ENCODE measurements around the gene SCAMP5. TPM values are rescaled to one million over a fixed set of nuclear protein-coding genes. Genes with fewer than 3 reads are reported as not detected.

The SCAMP5 gene
- total and polyA plus RNA-seq, 2 of the 4 experiments (the other 2 are of a cell fraction), result 0.36 to 1.6 TPM

GRCh38 chr15:75053748-75054125, 58.4 kb downstream of the SCAMP5 start:
- Histone ChIP-seq H3K23ac (ENCODE audit: low read depth, low read length) (no peak overlapping the region), H3K36me3 (ENCODE audit: control insufficient read depth, insufficient read depth, low read length) (no peaks in the 10 kb centered on the region; the same call in 1 of the 2 replicates), H2BK5ac (ENCODE audit: low read depth, low read length, poor library complexity, severe bottlenecking) (no peak overlapping the region), H4K91ac (ENCODE audit: insufficient read depth, low read depth, low read length) (no peak overlapping the region), H2BK15ac (ENCODE audit: low read depth, low read length) (no peak overlapping the region), H2BK20ac (ENCODE audit: low read depth, low read length) (no peak overlapping the region), H2BK120ac (ENCODE audit: low read depth, low read length) (no peak overlapping the region), H3K4me2 (ENCODE audit: low read depth, low read length) (no peak overlapping the region), H3K9me1 (ENCODE audit: insufficient read depth, low read length) (no peaks in the 10 kb centered on the region; the same call in 1 of the 2 replicates), H3K27ac (ENCODE audit: insufficient read depth, low read length) (no peak overlapping the region), H3K4ac (ENCODE audit: low read depth, low read length) (no peak overlapping the region), H2AK5ac (ENCODE audit: low read depth, low read length) (no peak overlapping the region), H4K20me1 (ENCODE audit: insufficient read depth, low read length) (no peaks in the 10 kb centered on the region), H3K4me3 (ENCODE audit: insufficient read depth, low read depth, low read length) (no peak overlapping the region), H3K79me1 (ENCODE audit: low read depth in 1 of 2, low read length in 2 of 2) (no peaks in the 10 kb centered on the region; a peak in 1 of 4 replicates), H3K4me1 (ENCODE audit: control insufficient read depth, insufficient read depth, low read length) (no peaks in the 10 kb centered on the region), H3K56ac (ENCODE audit: extremely low read depth, insufficient read depth, low read length) (no peak overlapping the region), H3K14ac (replicated peaks; ENCODE audit: low read depth, low read length) (no peak overlapping the region), H4K8ac (ENCODE audit: low read depth in 2 of 2, low read length in 2 of 2) (no peak overlapping the region), H4K5ac (ENCODE audit: low read depth, low read length) (no peak overlapping the region), H3K27me3 (ENCODE audit: control insufficient read depth, insufficient read depth, low read length) (no peaks in the 10 kb centered on the region), H3K18ac (ENCODE audit: low read depth, low read length) (no peak overlapping the region), H3K9me3 (ENCODE audit: control insufficient read depth, insufficient read depth, low read length) (no peaks in the 10 kb centered on the region), H2AFZ (replicated peaks; ENCODE audit: low read length, poor library complexity) (no peak overlapping the region), H2AK9ac (replicated peaks; ENCODE audit: low read depth, low read length, poor library complexity) (no peak overlapping the region), H3K9ac (ENCODE audit: low read depth, low read length) (no peak overlapping the region)
- TF ChIP-seq MAFK (IDR thresholded peaks at IDR 0.05; ENCODE audit: low read depth, low read length) (no peak), CTCF (conservative IDR thresholded peaks at IDR 0.05; ENCODE audit: low read depth, low read length) (no peak), BHLHE40 (IDR thresholded peaks at IDR 0.05; ENCODE audit: low read depth, low read length) (no peak), FOS (IDR thresholded peaks at IDR 0.05; ENCODE audit: low read depth, low read length) (no peak), RAD21 (IDR thresholded peaks at IDR 0.05; ENCODE audit: low read length) (no peak)
- CTCF ChIA-PET, result no interaction called here
- dilution Hi-C loops (cut with HindIII; ENCODE audit: low sequenced_read_pairs, unreplicated experiment) (no loop called here), intact Hi-C loops (cut with micrococcal nuclease) (no loop called here), in situ Hi-C loops (cut with MboI; ENCODE audit: low sequenced_read_pairs) (no loop called here)
- POLR2A ChIA-PET (ENCODE audit: unreplicated experiment), result interaction anchor here (0.7 kb wide), 1 partner anchor 16 kb away, joined by 32 read pairs; no protein-coding TSS in a partner anchor
- DNase-seq (no peak), ATAC-seq (ENCODE audit: low read depth) (no peak)
- BruUV-seq (replicated peaks), result no TSS peak
- 93% methylated on average over 6 of the region's 7 CpGs; no CpG with 5 or more reads in 1 of the 2 experiments for WGBS, 2 experiments (ENCODE audit: extremely low coverage in 2 of 2, insufficient read length in 1 of 2)
